PC-3 (cell line): ENCODE results near the gene KCNH8. TPM values are rescaled to one million over a fixed set of nuclear protein-coding genes. Genes with fewer than 3 reads are reported as not detected.

ENCODE experiments used
- ATAC-seq: fragments of 200-7000 bp; cut with Tn5 transposase; 2 replicates; pipeline ENCODE4 v1.9.1; 2020; ENCODE audit warnings: mild to moderate bottlenecking, moderate library complexity
- BruUV-seq: library from RNA; stranded (reverse); fragments of 400-500 nt; replicated peaks from 2 replicates; lab custom pipeline; 2021; lab: Mats Ljungman, UMichigan
- CTCF ChIA-PET: fragments of 300-600 bp; sonication (Branson Sonifier 250); formaldehyde crosslinking; loops from one replicate; lab custom pipeline; 2022; ENCODE audit warnings: antibody characterized with exemption; lab: Charles Lee
- POLR2A ChIA-PET: fragments of 300-600 bp; sonication (Branson Sonifier 250); formaldehyde crosslinking; loops from one replicate; lab custom pipeline; 2022; ENCODE audit warnings: antibody characterized with exemption; ENCODE audit not compliant: unreplicated experiment; lab: Charles Lee
- DNase-seq: peaks from one replicate; pipeline ENCODE4 v3.0.0-alpha.2; 2015
- H2AFZ ChIP-seq: fragments of 300-600 bp; sonication (generic); 2 replicates; pipeline ENCODE4 v1.6.0; 2016; ENCODE audit warnings: antibody characterized with exemption, low read length
- H3F3A ChIP-seq: fragments of 300-600 bp; sonication (generic); one replicate; pipeline ENCODE4 v1.6.0; 2017; ENCODE audit warnings: antibody characterized with exemption, low read length, control low read depth, mild to moderate bottlenecking; ENCODE audit not compliant: unreplicated experiment
- H3K27ac ChIP-seq: fragments of 300-600 bp; sonication (generic); 2 replicates; pipeline ENCODE4 v1.5.1; 2016; ENCODE audit warnings: mild to moderate bottlenecking, low read length
- H3K27me3 ChIP-seq: fragments of 300-600 bp; sonication (generic); 2 replicates; pipeline ENCODE4 v1.6.1; 2016; ENCODE audit warnings: low read length, mixed read lengths
- H3K36me3 ChIP-seq: fragments of 300-600 bp; sonication (generic); 2 replicates; pipeline ENCODE4 v1.6.1; 2016; ENCODE audit warnings: low read depth, mixed run types, low read length, mixed read lengths
- H3K4me1 ChIP-seq: fragments of 300-600 bp; sonication (generic); 2 replicates; pipeline ENCODE4 v1.5.1; 2016; ENCODE audit warnings: low read length; ENCODE audit not compliant: insufficient read depth
- H3K4me2 ChIP-seq: fragments of 300-600 bp; sonication (generic); 2 replicates; pipeline ENCODE4 v1.6.0; 2016; ENCODE audit warnings: low read length
- H3K4me3 ChIP-seq: fragments of 300-600 bp; sonication (generic); 2 replicates; pipeline ENCODE4 v1.5.1; 2016; ENCODE audit warnings: mild to moderate bottlenecking, low read length, mixed read lengths
- H3K79me2 ChIP-seq: fragments of 300-600 bp; sonication (generic); 2 replicates; pipeline ENCODE4 v1.6.1; 2017; ENCODE audit warnings: low read length, mixed read lengths
- H3K9ac ChIP-seq: fragments of 300-600 bp; sonication (generic); 2 replicates; pipeline ENCODE4 v1.6.0; 2016; ENCODE audit warnings: mild to moderate bottlenecking, low read length
- H3K9me2 ChIP-seq: fragments of 300-600 bp; sonication (generic); replicated peaks from 2 replicates; pipeline ENCODE4 v1.6.1; 2016; ENCODE audit warnings: mixed run types, low read length, mixed read lengths
- H3K9me3 ChIP-seq: fragments of 300-600 bp; sonication (generic); 2 replicates; pipeline ENCODE4 v1.6.1; 2016; ENCODE audit warnings: low read length, mixed read lengths
- H4K20me1 ChIP-seq: fragments of 300-600 bp; sonication (generic); 2 replicates; pipeline ENCODE4 v1.6.1; 2016; ENCODE audit warnings: low read length, mixed read lengths
- EZH2 ChIP-seq: fragments of 300-600 bp; sonication (generic); IDR thresholded peaks from one replicate; pipeline ENCODE4 v1.6.1; 2017; ENCODE audit warnings: antibody characterized with exemption, mild to moderate bottlenecking, low read length; ENCODE audit not compliant: unreplicated experiment
- EZH2phosphoT487 ChIP-seq: fragments of 300-600 bp; sonication (generic); IDR thresholded peaks from 2 replicates; pipeline ENCODE4 v1.6.1; 2018; ENCODE audit warnings: mild to moderate bottlenecking, antibody characterized with exemption, low read length, borderline replicate concordance
- intact Hi-C: fragments of 100-400 bp; cut with micrococcal nuclease; formaldehyde crosslinking; loops from 2 replicates; pipeline ENCODE4 v1.9.0; 2023
- total RNA-seq: library from RNA; depleted of rRNA; stranded (reverse); fragments of >200 nt; gene quantifications from 2 replicates; pipeline ENCODE4 v1.2.3, GENCODE V29; 2014
- TF ChIP-seq, protein P1 (sequence below): fragments of 300-600 bp; sonication (generic); conservative IDR thresholded peaks from 2 replicates; pipeline ENCODE4 v1.5.1; 2017; ENCODE audit warnings: antibody characterized with exemption, low read depth, mild to moderate bottlenecking, low read length

KCNH8 gene
- total RNA-seq, 1 experiment from 2014 or later = not detected

DNA sequence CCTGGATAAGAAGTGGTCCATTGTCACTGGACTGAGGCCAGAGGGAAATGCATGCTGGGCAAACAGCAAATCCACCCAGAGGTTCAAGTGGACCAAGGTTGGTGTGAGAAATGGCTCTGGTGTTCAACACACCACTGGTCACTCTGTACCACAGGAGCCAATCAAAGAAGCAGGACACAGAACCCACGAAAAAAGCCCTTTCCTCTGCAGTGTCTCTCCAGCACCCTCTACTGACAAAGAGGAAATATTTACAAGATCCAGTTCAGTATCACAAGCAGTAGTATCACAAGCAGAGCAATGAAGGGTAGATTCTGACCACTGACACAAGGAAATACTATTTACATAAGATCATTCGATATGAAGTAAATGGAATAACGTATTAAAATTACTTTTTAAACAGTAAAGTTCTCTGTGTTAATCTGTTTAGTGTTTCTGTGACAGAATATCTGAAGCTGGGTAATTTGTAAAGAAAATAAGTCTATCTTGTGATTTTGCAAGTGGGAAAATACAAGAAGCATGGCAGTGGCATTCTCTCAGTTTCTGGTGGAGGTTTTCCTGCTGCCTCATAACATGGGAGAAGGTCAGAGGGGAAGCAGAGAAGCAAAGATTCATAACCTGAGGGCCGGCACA lies 395.0 kb downstream of the KCNH8 start:
- DNase-seq (peak; percentile 40), ATAC-seq (peak; percentile 27; the same call in 1 of the 2 replicates)
- TF ChIP-seq, protein P1, sequence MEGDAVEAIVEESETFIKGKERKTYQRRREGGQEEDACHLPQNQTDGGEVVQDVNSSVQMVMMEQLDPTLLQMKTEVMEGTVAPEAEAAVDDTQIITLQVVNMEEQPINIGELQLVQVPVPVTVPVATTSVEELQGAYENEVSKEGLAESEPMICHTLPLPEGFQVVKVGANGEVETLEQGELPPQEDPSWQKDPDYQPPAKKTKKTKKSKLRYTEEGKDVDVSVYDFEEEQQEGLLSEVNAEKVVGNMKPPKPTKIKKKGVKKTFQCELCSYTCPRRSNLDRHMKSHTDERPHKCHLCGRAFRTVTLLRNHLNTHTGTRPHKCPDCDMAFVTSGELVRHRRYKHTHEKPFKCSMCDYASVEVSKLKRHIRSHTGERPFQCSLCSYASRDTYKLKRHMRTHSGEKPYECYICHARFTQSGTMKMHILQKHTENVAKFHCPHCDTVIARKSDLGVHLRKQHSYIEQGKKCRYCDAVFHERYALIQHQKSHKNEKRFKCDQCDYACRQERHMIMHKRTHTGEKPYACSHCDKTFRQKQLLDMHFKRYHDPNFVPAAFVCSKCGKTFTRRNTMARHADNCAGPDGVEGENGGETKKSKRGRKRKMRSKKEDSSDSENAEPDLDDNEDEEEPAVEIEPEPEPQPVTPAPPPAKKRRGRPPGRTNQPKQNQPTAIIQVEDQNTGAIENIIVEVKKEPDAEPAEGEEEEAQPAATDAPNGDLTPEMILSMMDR = peak; percentile 66
- no peak for TF ChIP-seq EZH2
- H3K36me3 ChIP-seq = no peaks in the 10 kb centered on the region
- no peaks in the 10 kb centered on the region for H3F3A ChIP-seq
- POLR2A ChIA-PET = no interaction called here
- H3K9ac ChIP-seq = no peak overlapping the region
- BruUV-seq = no TSS peak
- no peak overlapping the region for H3K4me3 ChIP-seq
- H3K27me3 ChIP-seq = no peaks in the 10 kb centered on the region; the same call in 1 of the 2 replicates
- intact Hi-C loops = no loop called here
- no peak overlapping the region for H2AFZ ChIP-seq
- no peak overlapping the region for H3K27ac ChIP-seq
- H3K4me2 ChIP-seq = no peak overlapping the region
- H3K4me1 ChIP-seq = no peaks in the 10 kb centered on the region
- CTCF ChIA-PET = no interaction called here
- no peaks in the 10 kb centered on the region for H4K20me1 ChIP-seq
- H3K79me2 ChIP-seq = no peaks in the 10 kb centered on the region
- no peaks in the 10 kb centered on the region for H3K9me2 ChIP-seq
- H3K9me3 ChIP-seq = no peaks in the 10 kb centered on the region

DNA sequence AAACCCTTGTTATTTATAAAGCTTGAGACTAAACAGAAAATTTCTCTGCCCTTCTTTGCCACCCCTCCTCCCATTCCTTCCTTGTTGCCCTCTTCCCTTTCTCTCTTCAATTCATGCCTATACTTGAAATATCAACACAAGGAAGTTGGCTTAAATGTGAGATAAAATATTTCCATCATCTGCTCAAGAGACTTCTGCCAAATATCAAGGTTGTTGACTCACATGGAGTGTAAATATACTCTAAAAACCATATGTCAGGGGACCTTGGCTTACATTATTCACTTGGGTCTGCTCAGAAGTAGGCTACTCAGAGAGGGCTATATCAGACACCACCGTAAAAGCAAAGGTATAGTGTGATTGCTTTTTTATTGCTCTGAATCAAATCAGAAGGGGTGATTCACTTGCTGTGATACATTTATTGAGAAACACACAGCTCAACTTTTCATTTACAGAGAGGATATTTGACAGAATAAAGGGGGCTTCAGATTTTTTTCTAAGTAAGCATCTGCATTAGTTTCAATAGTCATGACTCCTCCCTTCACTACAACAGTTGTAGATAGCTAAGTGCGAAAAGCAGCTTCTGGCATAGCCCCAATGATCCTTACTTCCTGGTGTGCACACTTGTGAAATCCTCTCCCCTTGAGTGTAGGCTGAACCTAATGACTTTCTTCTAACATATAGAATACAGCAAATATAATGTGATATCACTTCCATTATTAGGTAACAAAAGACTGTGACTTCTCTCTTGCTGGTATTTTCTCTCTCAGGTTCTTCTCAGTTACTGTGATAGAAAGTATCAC lies 399.6 kb downstream of the KCNH8 start:
- ChIA-PET CTCF (no interaction called here), POLR2A (no interaction called here)
- Histone ChIP-seq H3K36me3 (no peaks in the 10 kb centered on the region), H3K27ac (no peak overlapping the region), H4K20me1 (no peaks in the 10 kb centered on the region), H3K9ac (no peak overlapping the region), H3K4me3 (no peak overlapping the region), H2AFZ (no peak overlapping the region), H3K79me2 (no peaks in the 10 kb centered on the region), H3K4me2 (no peak overlapping the region), H3K9me3 (no peaks in the 10 kb centered on the region), H3K9me2 (no peaks in the 10 kb centered on the region), H3F3A (no peaks in the 10 kb centered on the region), H3K4me1 (no peaks in the 10 kb centered on the region), H3K27me3 (no peaks in the 10 kb centered on the region)
- intact Hi-C loops = no loop called here
- ATAC-seq (no peak), DNase-seq (no peak)
- BruUV-seq = no TSS peak
- TF ChIP-seq, protein P1 = no peak
- TF ChIP-seq EZH2phosphoT487 (no peak), EZH2 (no peak)
